GM21619 (cell line): Measurements from ENCODE around the gene FXYD3.

Experiments used
- ATAC-seq: cut with Tn5 transposase; IDR thresholded peaks from one replicate; pipeline ENCODE4 v1.9.1; 2021; ENCODE audit not compliant: unreplicated experiment

Gene FXYD3

GRCh38 chr19:35115177-35115951 is at the start of gene FXYD3:
FXYD3 (plus strand) TSS chr19:35115823; CDS start chr19:35119377, 3,554 bp downstream.
- no peak for ATAC-seq

- no peak for ATAC-seq
Measured at GRCh38 chr19:35066121-35066520, 49.5 kb upstream of the FXYD3 start.

GRCh38 chr19:35066691-35067563 is 48.7 kb upstream of the FXYD3 start:
- ATAC-seq: no peak

- ATAC-seq: no peak
Measured at GRCh38 chr19:35068941-35069634, 46.5 kb upstream of the FXYD3 start.

GRCh38 chr19:35069696-35070095 is 45.9 kb upstream of the FXYD3 start:
- no peak for ATAC-seq

GRCh38 chr19:35070471-35070870 is 45.2 kb upstream of the FXYD3 start:
- ATAC-seq: no peak

- ATAC-seq: no peak
Measured at GRCh38 chr19:35073516-35073915, 42.1 kb upstream of the FXYD3 start.

- ATAC-seq: no peak
Measured at GRCh38 chr19:35073941-35074340, 41.7 kb upstream of the FXYD3 start.

- ATAC-seq: no peak
Measured at GRCh38 chr19:35074426-35075201, 41.0 kb upstream of the FXYD3 start.

- ATAC-seq: no peak
Measured at GRCh38 chr19:35075202-35076025, 40.2 kb upstream of the FXYD3 start.

- ATAC-seq: no peak
Measured at GRCh38 chr19:35076026-35076370, 39.6 kb upstream of the FXYD3 start.

GRCh38 chr19:35076657-35077056 is 39.0 kb upstream of the FXYD3 start:
- no peak for ATAC-seq

GRCh38 chr19:35077411-35078223 is 38.0 kb upstream of the FXYD3 start:
- no peak for ATAC-seq

- no peak for ATAC-seq
Measured at GRCh38 chr19:35079826-35080225, 35.8 kb upstream of the FXYD3 start.

GRCh38 chr19:35080613-35081170 is 34.9 kb upstream of the FXYD3 start:
- no peak for ATAC-seq

GRCh38 chr19:35081201-35081600 is 34.4 kb upstream of the FXYD3 start:
- ATAC-seq: no peak

GRCh38 chr19:35083691-35084508 is 31.7 kb upstream of the FXYD3 start:
- no peak for ATAC-seq

- ATAC-seq: no peak
Measured at GRCh38 chr19:35084509-35084762, 31.2 kb upstream of the FXYD3 start.
